Kidney glomerular epithelial cell (primary cell): ENCODE measurements around the gene KCTD3.
A peak's percentile ranks its signal among the peaks of the same experiment; 100 is the strongest.

ENCODE experiments used
- DNase-seq: peaks from one replicate; lab custom pipeline; 2025; lab: John Stamatoyannopoulos, UW

Gene KCTD3

GRCh38 chr1:215606036-215606435 is 38.9 kb downstream of the KCTD3 start:
- no peak for DNase-seq

GRCh38 chr1:215606564-215607168 is 39.6 kb downstream of the KCTD3 start:
- DNase-seq = peak; percentile 34

GRCh38 chr1:215607412-215607811 is 40.3 kb downstream of the KCTD3 start:
- no peak for DNase-seq

GRCh38 chr1:215608646-215609045 is 41.5 kb downstream of the KCTD3 start:
- DNase-seq = no peak

GRCh38 chr1:215612391-215612790 is 45.3 kb downstream of the KCTD3 start:
- no peak for DNase-seq

GRCh38 chr1:215617979-215618378 is 50.9 kb downstream of the KCTD3 start:
- DNase-seq = no peak

GRCh38 chr1:215623162-215623561 is 56.1 kb downstream of the KCTD3 start:
- no peak for DNase-seq

GRCh38 chr1:215625949-215626348 is 58.8 kb downstream of the KCTD3 start:
- no peak for DNase-seq

- no peak for DNase-seq
Observed at GRCh38 chr1:215631040-215631439, 63.9 kb downstream of the KCTD3 start.

GRCh38 chr1:215631489-215631888 is 64.4 kb downstream of the KCTD3 start:
- DNase-seq = peak; percentile 31

- no peak for DNase-seq
Observed at GRCh38 chr1:215635827-215636226, 68.7 kb downstream of the KCTD3 start.

- no peak for DNase-seq
Observed at GRCh38 chr1:215636258-215636965, 69.3 kb downstream of the KCTD3 start.

GRCh38 chr1:215637041-215637573 is 70.0 kb downstream of the KCTD3 start:
- peak; percentile 35 for DNase-seq

- no peak for DNase-seq
Observed at GRCh38 chr1:215640429-215641148, 73.5 kb downstream of the KCTD3 start.

- no peak for DNase-seq
Observed at GRCh38 chr1:215643592-215644321, 76.7 kb downstream of the KCTD3 start.

- no peak for DNase-seq
Observed at GRCh38 chr1:215645182-215645581, 78.1 kb downstream of the KCTD3 start.

GRCh38 chr1:215645861-215646260 is 78.8 kb downstream of the KCTD3 start:
- no peak for DNase-seq

GRCh38 chr1:215647738-215648137 is 80.6 kb downstream of the KCTD3 start:
- no peak for DNase-seq

GRCh38 chr1:215648957-215649356 is 81.9 kb downstream of the KCTD3 start:
- DNase-seq = no peak

GRCh38 chr1:215650446-215651149 is 83.5 kb downstream of the KCTD3 start:
- DNase-seq = no peak

- DNase-seq = no peak
Observed at GRCh38 chr1:215651867-215652266, 84.8 kb downstream of the KCTD3 start.

- DNase-seq = no peak
Observed at GRCh38 chr1:215652371-215652770, 85.3 kb downstream of the KCTD3 start.
